OCI-LY7 (cell line): ENCODE measurements around the gene IQCK. TPM values are rescaled to one million over a fixed set of nuclear protein-coding genes. Genes with fewer than 3 reads are reported as not detected.
A peak's percentile ranks its signal among the peaks of the same experiment; 100 is the strongest.

Experiments used
- BruUV-seq: library from RNA; stranded (reverse); fragments of 400-500 nt; replicated peaks from 2 replicates; lab custom pipeline; 2021; lab: Mats Ljungman, UMichigan
- CTCF ChIA-PET: fragments of 300-600 bp; sonication (Branson Sonifier 250); formaldehyde crosslinking; loops from one replicate; lab custom pipeline; 2022; ENCODE audit warnings: antibody characterized with exemption; ENCODE audit not compliant: unreplicated experiment; lab: Charles Lee
- POLR2A ChIA-PET: fragments of 300-600 bp; sonication (Branson Sonifier 250); formaldehyde crosslinking; loops from one replicate; lab custom pipeline; 2022; ENCODE audit warnings: antibody characterized with exemption; lab: Charles Lee
- DNase-seq: peaks from one replicate; pipeline ENCODE4 v3.0.0-alpha.2; 2015; ENCODE audit warnings: low spot score
- H2AFZ ChIP-seq: fragments of 200-600 bp; sonication (generic), shearing (Covaris generic); 2 replicates; pipeline ENCODE4 v1.6.1; 2014; ENCODE audit warnings: mild to moderate bottlenecking, antibody characterized with exemption, low read length, moderate library complexity
- H3K27ac ChIP-seq: fragments of 200-600 bp; sonication (generic); 2 replicates; pipeline ENCODE4 v1.5.1; 2014; ENCODE audit warnings: mixed run types, low read depth, mild to moderate bottlenecking, moderate library complexity, low read length, inconsistent platforms; ENCODE audit not compliant: poor library complexity, severe bottlenecking
- H3K36me3 ChIP-seq: fragments of 200-600 bp; sonication (generic); 2 replicates; pipeline ENCODE4 v1.6.1; 2014; ENCODE audit warnings: mild to moderate bottlenecking, antibody characterized with exemption, low read length, moderate library complexity, mixed read lengths; ENCODE audit not compliant: insufficient read depth
- H3K4me1 ChIP-seq: fragments of 200-600 bp; sonication (generic); 2 replicates; pipeline ENCODE4 v1.5.1; 2014; ENCODE audit warnings: mild to moderate bottlenecking, low read length; ENCODE audit not compliant: insufficient read depth, poor library complexity, severe bottlenecking
- H3K4me2 ChIP-seq: fragments of 200-600 bp; sonication (generic); 2 replicates; pipeline ENCODE4 v1.6.1; 2014; ENCODE audit warnings: mild to moderate bottlenecking, low read length
- H3K4me3 ChIP-seq: fragments of 200-600 bp; sonication (generic); 2 replicates; pipeline ENCODE4 v1.5.1; 2014; ENCODE audit warnings: mild to moderate bottlenecking, low read depth, low read length; ENCODE audit not compliant: poor library complexity, severe bottlenecking
- H3K79me2 ChIP-seq: fragments of 200-600 bp; sonication (generic); 2 replicates; pipeline ENCODE4 v1.6.1; 2016; ENCODE audit warnings: low read depth, mild to moderate bottlenecking, low read length, moderate library complexity, mixed read lengths; ENCODE audit not compliant: insufficient read depth
- H3K9me2 ChIP-seq: fragments of 200-600 bp; sonication (generic); 2 replicates; pipeline ENCODE4 v1.6.1; 2016; ENCODE audit warnings: mild to moderate bottlenecking, low read length, mixed read lengths; ENCODE audit not compliant: insufficient read depth
- H3K9me3 ChIP-seq: fragments of 200-600 bp; sonication (generic); 2 replicates; pipeline ENCODE4 v1.6.1; 2014; ENCODE audit warnings: mild to moderate bottlenecking, mixed run types, low read length, mixed read lengths
- H4K20me1 ChIP-seq: fragments of 200-600 bp; sonication (generic); 2 replicates; pipeline ENCODE4 v1.6.1; 2014; ENCODE audit warnings: mild to moderate bottlenecking, antibody characterized with exemption, low read length, moderate library complexity, mixed read lengths; ENCODE audit not compliant: insufficient read depth
- CTCF ChIP-seq: fragments of 200-600 bp; sonication (generic); conservative IDR thresholded peaks from 2 replicates; pipeline ENCODE4 v1.5.1; 2014; ENCODE audit warnings: mild to moderate bottlenecking, antibody characterized with exemption, low read length, moderate library complexity, mixed read lengths
- EZH2phosphoT487 ChIP-seq: fragments of 200-600 bp; sonication (generic); IDR thresholded peaks from 2 replicates; pipeline ENCODE4 v1.6.1; 2018; ENCODE audit warnings: low read depth, borderline replicate concordance, mild to moderate bottlenecking, mixed run types, antibody characterized with exemption, low read length, moderate library complexity, mixed read lengths
- intact Hi-C: fragments of 100-400 bp; cut with micrococcal nuclease; formaldehyde crosslinking; loops from one replicate; pipeline ENCODE4 v1.10.0; 2022; ENCODE audit not compliant: unreplicated experiment
- total RNA-seq, 2 experiments: library from RNA; depleted of rRNA in 1 of 2; stranded (reverse); fragments of >200 nt in 1 of 2; shearing (Covaris generic) in 1 of 2; gene quantifications; 2 replicates each; pipeline ENCODE4 v1.2.3, GENCODE V29; 2014 to 2022

Gene IQCK
- total RNA-seq, 2 experiments from 2014 or later, result 2.2 to 4.3 TPM

- CTCF ChIA-PET, result no interaction called here
- Histone ChIP-seq H3K4me3 (no peak overlapping the region), H2AFZ (no peak overlapping the region), H3K9me3 (no peaks in the 10 kb centered on the region), H3K4me1 (no peaks in the 10 kb centered on the region), H4K20me1 (no peaks in the 10 kb centered on the region), H3K79me2 (no peaks in the 10 kb centered on the region), H3K36me3 (no peaks in the 10 kb centered on the region), H3K9me2 (no peaks in the 10 kb centered on the region), H3K4me2 (no peak overlapping the region), H3K27ac (no peak overlapping the region)
- intact Hi-C loops, result no loop called here
- POLR2A ChIA-PET, result interaction anchor here (0.7 kb wide), 1 partner anchor 50 kb away, joined by 3 read pairs; no protein-coding TSS in a partner anchor
- no peak for TF ChIP-seq EZH2phosphoT487
- TF ChIP-seq CTCF, result no peak
- no TSS peak for BruUV-seq
- DNase-seq, result no peak
Observed at GRCh38 chr16:19829844-19830692, 112.0 kb downstream of the IQCK start.

- Histone ChIP-seq H3K9me2 (no peaks in the 10 kb centered on the region), H4K20me1 (no peaks in the 10 kb centered on the region), H3K79me2 (no peaks in the 10 kb centered on the region), H3K9me3 (no peaks in the 10 kb centered on the region), H3K4me2 (no peak overlapping the region), H3K4me1 (no peaks in the 10 kb centered on the region), H3K4me3 (no peak overlapping the region), H2AFZ (peak overlapping the region; percentile 45; the same call in 1 of the 2 replicates), H3K27ac (no peak overlapping the region), H3K36me3 (no peaks in the 10 kb centered on the region)
- DNase-seq, result peak; percentile 4
- intact Hi-C loops, result no loop called here
- POLR2A ChIA-PET, result interaction anchor here (0.5 kb wide), 1 partner anchor 719 kb away, joined by 3 read pairs; no protein-coding TSS in a partner anchor
- CTCF ChIA-PET, result no interaction called here
- no TSS peak for BruUV-seq
- TF ChIP-seq CTCF, result no peak
- TF ChIP-seq EZH2phosphoT487, result no peak
Observed at GRCh38 chr16:19830902-19831560, 113.0 kb downstream of the IQCK start.
